HG03439 (cell line): ENCODE results near the gene SMIM15.
"Not testable (repeated sequence)": the region's sequence is repeated elsewhere in the genome, so short reads cannot be mapped to it uniquely, and the experiment has no call there.

Source experiments
- ATAC-seq: cut with Tn5 transposase; IDR thresholded peaks from one replicate; pipeline ENCODE4 v1.9.1; 2021; ENCODE audit warnings: mild to moderate bottlenecking, moderate library complexity; ENCODE audit not compliant: unreplicated experiment

SMIM15 gene, protein sequence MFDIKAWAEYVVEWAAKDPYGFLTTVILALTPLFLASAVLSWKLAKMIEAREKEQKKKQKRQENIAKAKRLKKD

DNA sequence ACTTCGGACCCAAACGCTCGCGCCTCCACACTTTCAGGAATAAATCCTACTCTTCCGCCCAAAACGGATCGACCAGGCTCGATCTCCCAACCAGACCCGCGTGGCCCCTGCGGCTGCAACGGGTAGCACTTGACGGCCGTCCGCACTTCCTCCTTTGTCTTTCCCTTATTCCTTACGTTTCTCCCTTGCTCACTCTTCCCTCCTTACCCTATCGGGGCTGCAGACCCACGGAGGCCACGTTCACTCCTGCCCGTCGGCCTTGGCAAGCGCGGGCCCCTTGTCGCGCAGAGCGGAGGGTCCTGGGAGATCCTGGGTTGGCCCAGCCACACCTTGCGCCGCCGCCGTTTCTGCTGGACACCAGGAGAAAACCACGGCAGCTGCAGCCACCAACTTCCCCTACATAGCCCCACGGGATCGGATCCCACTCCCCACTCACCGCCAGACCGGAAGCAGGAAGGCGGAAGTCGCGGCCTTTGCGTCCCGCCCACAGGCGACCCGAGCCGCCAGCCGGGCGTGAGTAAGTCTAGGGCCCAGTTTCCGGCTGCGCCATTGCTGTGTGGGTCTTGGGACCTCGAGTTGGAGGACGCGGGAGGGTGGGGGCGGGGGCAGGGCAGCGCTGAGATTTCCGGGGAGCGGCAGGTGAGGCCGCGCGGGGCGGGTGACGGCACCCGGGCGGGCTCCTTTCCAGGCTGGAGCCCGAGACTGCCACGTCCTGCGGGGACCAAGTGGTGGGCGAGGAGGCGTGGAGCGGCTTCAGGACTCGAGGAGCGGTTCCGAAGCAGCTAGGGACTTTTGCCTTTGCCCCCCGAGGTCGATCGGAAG is at the start of gene SMIM15:
Gene SMIM15, minus strand, starts transcription at position 459 of the 822 bp plus-strand sequence. CDS start 2,297 bp downstream, outside the sequence.
- ATAC-seq: peak; percentile 97

DNA sequence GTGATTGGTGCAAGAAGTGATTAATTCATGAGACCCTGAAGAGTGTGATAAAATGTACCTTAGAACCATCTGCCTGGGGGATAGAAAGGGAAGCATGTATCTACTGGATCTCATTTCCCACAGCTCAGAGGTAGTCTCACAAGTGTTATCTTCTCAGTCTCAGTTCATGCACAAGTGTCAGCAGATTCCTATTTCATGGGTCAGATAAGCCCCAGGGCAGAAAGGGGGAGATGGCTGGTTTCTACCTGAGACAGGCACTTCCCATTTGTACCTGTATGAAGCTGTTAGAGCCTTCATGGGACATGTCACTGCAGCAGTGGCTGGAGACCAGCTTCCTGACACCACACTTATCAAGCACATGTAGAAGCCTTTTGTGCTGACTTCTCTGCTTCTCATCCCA is 45.6 kb upstream of the SMIM15 start:
- no peak for ATAC-seq

DNA sequence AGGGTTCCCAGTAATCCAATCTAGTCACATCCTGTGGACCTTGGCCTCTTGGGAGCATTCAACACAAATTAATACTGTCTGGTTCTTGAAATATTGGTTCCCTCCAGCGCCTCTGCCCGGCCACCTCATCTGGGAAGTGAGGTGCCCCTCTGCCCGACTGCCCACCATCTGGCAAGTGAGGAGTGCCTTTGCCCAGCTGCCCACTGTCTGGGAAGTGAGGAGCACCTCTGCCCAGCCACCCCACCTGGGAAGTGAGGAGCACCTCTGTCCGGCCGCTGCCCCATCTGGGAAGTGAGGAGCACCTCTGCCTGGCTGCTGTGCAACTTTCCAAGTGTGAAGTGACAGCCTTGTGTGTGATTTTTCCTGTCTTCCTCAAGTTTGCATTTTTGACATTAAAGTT is 42.7 kb upstream of the SMIM15 start:
- no peak for ATAC-seq

DNA sequence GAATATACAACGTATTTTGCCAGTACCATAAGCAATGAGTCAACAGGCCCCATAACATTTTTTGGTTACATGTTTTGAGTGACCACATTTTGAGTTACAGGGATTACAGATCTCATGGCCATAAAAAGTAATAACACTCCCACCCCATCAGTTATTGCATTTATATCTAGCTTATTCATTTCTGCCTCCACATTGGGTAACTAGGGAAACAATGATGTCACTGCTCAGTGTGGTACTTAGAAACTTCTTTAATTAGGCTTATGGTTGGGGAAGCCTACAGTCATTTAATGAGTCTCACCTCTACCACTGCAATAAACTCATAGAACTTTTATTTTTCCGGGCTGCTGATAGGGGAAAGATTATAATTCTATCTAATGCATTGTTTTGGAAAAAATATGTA is 39.9 kb upstream of the SMIM15 start:
- ATAC-seq: peak; percentile 77

DNA sequence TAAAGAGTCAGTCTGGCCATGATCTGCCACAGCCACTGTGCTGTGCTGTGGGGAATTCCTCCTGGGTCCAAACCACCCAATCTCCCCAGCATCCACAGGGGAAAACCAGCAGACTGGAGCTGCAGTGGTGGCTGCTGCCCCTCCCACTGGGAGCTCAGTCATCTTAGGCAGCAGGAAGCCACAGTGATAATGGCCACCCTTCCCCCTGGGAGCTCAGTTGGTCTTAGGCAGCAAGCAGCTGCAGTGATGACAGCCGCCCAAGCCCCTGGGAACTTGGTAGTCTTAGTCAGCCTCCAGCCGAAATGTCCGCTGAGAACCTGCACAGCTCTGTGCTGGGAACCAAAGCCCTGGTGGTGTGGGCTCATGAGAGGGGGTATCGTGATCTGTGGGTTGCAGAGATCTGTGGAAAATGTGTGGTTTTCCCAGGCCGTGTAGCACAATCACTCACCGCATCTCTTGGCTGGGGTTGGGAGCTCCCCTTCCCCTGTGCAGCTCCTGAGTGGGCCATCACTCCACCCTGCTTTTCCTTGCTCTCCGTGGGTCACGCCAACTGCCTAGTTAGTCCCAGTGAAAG is 38.4 kb upstream of the SMIM15 start:
- peak; percentile 78 for ATAC-seq

DNA sequence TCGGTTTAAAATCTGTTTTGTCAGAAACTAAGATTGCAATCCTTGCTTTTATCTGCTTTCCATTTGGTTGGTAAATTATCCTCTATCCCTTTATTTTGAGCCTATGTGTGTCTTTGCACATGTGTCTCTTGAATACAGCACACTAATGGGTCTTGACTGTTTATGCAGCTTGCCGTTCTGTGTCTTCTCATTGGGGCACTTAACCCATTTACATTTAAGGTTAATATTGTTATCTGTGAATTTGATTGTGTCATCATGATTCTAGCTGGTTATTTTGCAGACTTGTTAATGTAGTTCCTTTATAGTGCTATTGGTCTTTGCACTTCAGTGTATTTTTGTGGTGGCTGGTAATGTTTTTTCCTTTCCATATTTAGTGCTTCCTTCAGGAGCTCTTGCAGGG is 36.3 kb upstream of the SMIM15 start:
- ATAC-seq: no peak

DNA sequence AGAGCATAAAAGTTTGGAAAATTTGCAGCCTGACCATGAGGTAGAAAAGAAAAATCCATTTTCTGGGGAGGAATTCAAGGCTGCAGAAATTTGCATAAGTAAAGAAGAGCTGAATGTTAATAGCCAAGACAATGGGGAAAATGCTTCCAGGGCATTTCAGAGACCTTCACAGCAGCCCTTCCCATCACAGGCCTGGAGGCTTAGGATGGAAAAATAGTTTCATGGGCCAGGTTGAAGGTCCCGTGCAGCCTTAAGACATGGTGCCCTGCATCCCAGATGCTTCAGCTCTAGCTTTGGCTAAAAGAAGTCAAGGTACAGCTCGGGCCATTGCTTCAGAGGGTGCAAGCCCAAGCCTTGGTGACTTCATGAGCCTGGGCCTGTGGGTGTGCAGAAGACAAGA is 25.6 kb upstream of the SMIM15 start:
- ATAC-seq: not testable (repeated sequence)

DNA sequence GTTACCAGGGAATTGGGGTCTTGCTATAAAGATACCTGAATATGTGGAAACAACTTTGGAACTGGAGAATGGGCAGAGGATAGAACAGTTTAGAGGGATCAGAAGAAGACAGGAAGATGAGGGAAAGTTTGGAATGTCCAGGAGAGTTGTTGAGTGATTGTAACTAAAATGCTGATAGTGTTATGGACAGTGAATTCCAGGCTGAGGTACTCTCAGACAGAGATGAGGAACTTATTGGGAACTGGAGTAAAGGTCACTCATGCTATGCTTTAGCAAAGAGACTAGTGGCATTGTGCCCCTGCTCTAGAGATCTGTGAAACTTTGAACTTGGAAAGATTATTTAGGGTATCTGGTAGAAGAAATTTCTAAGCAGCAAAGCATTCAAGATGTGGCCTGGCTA is 25.1 kb upstream of the SMIM15 start:
- ATAC-seq: not testable (repeated sequence)

DNA sequence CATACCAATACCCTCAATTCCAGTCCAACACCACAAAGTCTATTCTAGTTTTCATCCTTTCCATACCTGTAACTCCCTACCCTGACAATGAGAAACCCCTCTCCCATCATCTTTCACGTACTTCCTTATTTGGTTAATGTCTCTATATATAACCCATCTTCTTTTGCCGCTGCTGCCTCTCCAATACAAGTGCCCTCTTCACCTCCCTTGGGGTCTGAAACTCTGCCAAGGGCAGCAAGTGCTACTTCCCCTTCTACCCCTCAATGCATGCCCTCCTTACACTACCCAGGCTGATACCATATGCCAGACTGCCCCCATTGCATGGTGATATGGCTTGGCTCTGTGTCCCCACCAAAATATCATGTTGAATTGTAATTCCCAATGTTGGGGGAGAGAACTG is 24.4 kb upstream of the SMIM15 start:
- no peak for ATAC-seq

DNA sequence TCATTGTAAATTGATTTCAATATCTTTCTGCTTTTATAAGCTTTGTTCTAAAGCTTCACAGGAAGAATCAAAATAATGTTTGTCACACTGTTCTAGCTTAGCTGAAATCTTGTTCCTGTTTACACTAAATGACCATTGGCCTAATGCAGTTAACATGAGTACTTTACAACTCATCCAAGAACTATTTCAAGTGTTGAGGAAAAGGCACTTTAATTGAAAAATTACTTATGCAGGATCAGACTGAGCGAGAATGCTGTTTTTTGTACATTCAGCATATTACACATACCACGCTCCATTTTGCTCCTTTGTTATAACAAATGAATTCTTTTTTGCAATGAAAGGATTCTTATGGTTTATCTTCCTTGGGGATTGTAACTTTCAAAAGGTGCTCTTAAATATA is 22.4 kb upstream of the SMIM15 start:
- ATAC-seq: no peak

DNA sequence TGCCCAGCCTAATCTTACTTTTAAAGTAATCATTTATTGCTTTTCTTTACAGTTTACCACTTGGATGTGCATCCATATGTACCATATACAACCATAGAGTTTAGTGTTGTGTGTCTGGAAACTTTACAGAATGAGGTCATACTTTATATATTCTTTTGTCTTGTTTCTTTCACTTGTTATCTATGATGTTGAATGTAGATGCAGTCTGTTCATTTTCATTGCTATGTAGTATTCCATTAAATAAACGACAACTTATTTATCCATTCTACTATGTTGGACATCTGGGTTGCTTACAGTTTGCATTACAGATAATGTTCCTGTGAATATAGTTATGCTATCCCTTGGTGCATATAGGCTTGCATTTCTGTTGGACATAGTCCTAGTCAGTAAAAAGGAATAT is 21.3 kb upstream of the SMIM15 start:
- no peak for ATAC-seq

DNA sequence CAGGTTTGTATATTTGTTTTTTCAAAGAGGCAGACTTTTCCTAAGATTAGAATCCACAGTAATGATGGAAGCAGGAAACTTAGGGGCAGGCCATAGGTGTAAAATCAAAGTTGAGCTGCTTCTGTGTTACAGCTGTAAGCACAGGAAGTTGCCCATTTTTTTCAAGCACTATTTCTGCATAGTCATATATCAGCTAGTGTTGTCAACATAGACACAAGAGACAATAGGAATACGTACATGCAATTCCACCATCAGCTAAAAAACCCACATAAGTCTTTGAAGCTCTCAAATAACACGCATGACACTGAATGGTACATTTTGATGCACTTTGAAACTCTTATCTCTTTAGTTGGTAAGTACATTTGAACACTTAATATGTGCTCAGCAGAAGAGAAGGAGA is 20.2 kb upstream of the SMIM15 start:
- ATAC-seq: no peak

DNA sequence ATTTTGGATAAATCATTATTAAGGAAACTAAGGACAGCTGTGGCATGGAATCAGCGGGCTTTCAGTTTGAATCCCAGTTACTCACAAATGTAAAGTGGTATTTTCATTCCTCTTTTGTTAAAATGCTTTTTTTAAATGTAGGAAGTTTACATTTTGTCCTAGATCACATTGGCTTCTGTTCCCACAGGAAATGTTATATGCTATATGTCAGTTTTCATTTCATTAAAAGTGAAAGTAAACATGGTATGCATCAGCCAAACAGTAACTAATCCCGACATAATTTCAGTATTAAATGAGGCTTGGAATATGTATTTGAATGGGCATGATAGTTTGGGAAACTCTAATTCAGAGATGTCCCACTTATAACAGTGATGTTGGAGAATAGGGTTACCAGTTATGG is 18.6 kb upstream of the SMIM15 start:
- ATAC-seq: no peak

DNA sequence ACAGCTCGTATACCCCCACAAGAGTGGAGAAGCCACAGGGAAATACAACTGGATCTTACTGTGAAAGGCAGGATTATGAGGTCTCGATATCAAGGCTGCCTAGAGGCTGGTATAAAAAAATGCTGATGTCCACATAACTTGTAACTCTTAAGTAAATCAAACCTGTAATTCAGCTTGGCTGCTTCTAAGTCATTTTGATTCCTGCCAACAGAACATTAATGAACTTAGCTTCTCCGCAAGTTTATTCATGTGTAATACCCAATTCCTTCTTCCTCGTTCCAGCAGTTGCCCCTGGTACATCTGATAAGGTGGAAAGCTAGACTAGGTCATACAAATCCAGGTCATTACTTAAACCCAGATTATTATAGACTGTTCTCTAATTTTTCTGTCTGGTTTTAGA is 16.4 kb upstream of the SMIM15 start:
- ATAC-seq: no peak

DNA sequence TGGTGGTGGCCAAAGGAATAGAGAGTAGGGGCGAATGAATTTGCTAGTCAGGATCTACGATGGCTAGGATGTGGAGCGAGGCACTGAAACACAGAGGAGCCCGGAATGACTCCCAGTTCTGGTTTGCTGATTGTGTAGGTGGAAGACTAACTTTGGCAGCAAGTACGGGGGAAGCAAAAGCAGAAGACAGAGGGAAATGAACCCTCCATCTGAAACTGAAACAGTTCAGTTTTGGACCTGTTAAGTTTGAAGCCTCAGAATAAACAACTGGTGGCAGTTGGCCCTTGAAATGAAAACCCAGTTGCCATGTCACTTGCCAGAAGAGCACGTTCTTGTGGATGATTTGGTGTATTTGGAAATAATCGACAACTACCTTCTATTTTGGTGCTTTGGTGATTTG is 15.4 kb upstream of the SMIM15 start:
- peak; percentile 63 for ATAC-seq

DNA sequence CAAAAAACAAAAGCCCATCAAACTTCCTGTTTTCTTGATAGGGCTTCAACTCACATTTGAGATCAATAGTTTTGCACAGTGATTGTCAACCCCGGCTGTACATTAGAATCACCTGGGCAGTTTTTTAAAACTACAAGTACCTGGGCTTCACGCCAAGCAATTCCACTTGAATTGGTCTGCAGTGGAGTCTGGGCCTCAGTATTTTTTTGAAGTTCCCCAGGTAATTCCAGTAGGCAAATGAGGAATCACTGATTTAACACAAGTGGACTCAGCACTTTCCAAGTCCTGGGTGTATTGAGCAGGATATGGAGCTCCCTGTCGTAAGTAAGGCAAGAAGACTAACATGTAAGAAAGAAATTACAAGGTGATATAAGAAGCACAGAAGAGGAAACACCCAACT is 14.8 kb upstream of the SMIM15 start:
- ATAC-seq: no peak

DNA sequence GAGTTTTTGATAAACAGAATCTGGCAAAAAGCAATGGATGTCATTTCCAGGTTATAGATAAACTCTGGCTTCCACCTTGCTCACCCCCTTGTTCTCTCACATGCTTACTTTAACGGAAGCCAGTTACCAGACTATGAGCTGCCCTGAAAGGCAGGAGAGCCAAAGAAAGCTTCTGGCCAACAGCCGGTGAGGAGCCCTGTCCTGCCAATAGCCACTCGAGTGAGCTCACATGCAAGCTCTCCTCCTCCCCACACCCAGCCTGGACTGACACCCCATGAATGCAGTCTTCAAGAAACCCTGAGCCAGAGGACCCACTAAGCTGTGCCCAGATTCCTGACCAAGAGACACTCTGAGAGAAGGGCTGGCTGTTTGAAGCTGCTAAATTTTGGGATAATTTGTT is 14.4 kb upstream of the SMIM15 start:
- ATAC-seq: no peak

DNA sequence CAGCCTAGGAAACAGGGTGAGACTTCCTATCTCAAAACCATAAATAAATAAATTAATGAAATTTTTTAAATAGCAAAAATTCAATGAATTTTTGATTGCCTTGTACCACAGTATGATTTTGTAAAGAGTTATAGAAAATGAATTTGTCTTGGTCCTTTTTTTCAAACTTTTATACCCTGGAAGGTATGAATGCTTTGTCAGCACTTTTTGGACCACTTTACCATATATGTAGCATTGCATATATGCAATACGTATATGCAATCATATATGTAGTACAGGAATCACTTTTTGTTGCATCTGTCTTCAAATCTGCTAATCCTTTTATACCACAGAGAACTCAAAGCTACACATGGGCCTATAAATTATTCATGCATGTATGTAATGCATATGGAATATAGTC is 9.2 kb upstream of the SMIM15 start:
- no peak for ATAC-seq

DNA sequence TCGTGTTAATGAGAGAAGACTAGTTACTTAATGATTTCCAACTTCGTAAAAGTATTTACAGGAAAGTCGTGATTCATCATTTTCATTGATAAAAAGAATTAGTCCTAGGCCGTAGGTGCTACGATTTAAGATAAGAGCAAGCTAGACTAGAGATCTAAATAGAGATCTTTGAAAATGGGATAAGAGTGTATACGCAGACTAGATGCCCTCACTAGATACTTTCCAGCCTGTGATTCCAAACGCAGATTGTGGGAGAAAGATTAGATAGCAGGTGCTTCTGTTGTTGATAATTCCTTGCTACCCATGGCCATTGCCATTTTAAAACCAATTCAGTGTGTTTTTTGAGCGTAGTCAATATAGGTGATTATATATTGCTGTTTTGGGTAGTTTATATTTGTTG is 6.7 kb upstream of the SMIM15 start:
- ATAC-seq: no peak

DNA sequence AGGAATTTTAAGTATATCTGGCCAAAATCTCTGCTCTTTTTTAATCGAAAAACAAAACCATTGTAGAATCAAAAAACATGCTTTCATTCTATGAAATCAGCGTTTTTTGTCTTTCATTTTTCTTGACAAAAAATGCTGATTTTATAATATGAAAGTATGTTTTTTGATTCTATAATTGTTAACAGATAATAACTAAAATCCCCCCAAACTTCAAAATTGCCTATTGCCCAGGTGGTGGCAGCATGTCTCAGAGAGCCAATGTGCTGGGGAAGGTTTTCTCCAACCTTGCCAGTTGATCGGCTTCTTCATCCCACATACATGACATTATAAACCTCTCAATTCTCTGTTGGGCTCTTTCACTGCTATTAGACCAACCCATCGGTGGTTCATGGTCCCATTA is 5.1 kb upstream of the SMIM15 start:
- ATAC-seq: no peak

DNA sequence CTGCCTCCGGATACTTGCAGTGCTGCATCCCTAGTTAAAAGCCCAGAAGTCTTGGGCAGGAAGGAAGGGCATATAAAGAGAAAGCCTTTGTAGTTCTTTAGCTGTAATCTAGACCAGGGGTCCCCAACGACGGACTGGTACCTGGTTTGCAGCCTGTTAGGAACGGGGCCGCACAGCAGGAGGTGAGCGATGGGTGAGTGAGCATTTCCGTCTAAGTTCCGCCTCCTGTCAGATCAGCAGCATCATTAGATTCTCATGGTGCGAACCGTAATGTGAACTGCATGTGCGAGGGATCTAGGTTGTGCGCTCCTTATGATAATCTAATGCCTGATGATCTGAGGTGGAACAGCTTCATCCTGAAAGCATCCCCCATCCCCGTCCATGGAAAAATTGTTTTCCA is 1.6 kb upstream of the SMIM15 start:
- no peak for ATAC-seq

DNA sequence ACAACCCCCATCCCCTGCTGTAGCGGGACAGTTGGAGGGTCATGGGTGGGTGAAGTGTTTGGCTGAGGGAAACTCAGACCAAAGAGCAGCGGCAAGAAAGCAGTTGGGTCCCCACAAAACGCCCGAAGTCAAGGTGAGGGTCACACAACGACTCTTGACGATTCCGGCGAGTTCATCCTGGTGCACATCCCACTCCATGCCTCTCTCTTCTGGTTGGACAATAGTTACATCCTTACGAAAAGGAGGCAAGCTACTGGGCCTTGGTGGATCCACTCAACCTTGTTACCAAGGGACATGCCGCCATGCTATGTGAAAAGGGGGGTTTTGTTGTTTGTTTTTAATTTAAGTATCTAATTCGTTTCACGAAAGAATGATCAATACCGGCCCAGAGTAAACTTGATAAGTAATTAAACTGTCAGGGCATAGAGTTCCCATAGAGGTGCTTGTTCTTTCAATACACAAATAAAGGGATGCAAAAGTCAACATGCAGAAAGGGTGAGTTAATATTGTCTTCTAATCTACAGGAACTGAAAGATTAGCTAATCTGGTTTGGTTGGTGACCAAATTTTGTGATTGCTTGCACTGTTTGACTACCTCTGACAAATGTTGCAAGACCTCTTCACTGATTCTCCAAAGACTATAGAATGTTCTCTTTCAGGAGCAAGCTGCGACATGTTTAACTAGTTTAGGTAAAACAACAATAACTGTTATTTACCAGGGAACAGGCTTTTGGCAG is 732 bp upstream of the SMIM15 start:
- peak; percentile 15 for ATAC-seq
